BE2C (cell line): Measurements from ENCODE around the gene IFI27L1. TPM values are rescaled to one million over a fixed set of nuclear protein-coding genes. Genes with fewer than 3 reads are reported as not detected.

Experiments
- DNase-seq: peaks from one replicate; pipeline ENCODE4 v3.0.0-alpha.2; 2020
- H3K27me3 ChIP-seq: fragments of 250-450 bp; sonication (Bioruptor Pico); 2 replicates; pipeline ENCODE4 v1.5.1; 2020; ENCODE audit warnings: mild to moderate bottlenecking
- H3K36me3 ChIP-seq: fragments of 250-450 bp; sonication (Bioruptor Pico); 2 replicates; pipeline ENCODE4 v1.5.1; 2020; ENCODE audit warnings: mild to moderate bottlenecking
- H3K4me1 ChIP-seq: fragments of 250-450 bp; sonication (Bioruptor Pico); 2 replicates; pipeline ENCODE4 v1.5.1; 2020
- H3K4me3 ChIP-seq: 2 replicates; pipeline ENCODE4 v1.5.1; 2011; ENCODE audit warnings: low read depth, low read length
- H3K9me3 ChIP-seq: fragments of 250-450 bp; sonication (Bioruptor Pico); 2 replicates; pipeline ENCODE4 v1.5.1; 2020
- polyA plus RNA-seq: library from polyadenylated mRNA; unstranded; fragments of >200 nt; gene quantifications from one replicate; pipeline ENCODE4 v1.2.1, GENCODE V29; 2012; ENCODE audit warnings: low read depth, missing spikeins; ENCODE audit not compliant: insufficient read length, insufficient read depth
- TF ChIP-seq, protein P1 (sequence below): IDR thresholded peaks from 2 replicates; pipeline ENCODE4 v1.5.1; 2012; ENCODE audit warnings: mild to moderate bottlenecking, low read depth, low read length

IFI27L1 gene, protein sequence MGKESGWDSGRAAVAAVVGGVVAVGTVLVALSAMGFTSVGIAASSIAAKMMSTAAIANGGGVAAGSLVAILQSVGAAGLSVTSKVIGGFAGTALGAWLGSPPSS
- 23.1 TPM for polyA plus RNA-seq

DNA sequence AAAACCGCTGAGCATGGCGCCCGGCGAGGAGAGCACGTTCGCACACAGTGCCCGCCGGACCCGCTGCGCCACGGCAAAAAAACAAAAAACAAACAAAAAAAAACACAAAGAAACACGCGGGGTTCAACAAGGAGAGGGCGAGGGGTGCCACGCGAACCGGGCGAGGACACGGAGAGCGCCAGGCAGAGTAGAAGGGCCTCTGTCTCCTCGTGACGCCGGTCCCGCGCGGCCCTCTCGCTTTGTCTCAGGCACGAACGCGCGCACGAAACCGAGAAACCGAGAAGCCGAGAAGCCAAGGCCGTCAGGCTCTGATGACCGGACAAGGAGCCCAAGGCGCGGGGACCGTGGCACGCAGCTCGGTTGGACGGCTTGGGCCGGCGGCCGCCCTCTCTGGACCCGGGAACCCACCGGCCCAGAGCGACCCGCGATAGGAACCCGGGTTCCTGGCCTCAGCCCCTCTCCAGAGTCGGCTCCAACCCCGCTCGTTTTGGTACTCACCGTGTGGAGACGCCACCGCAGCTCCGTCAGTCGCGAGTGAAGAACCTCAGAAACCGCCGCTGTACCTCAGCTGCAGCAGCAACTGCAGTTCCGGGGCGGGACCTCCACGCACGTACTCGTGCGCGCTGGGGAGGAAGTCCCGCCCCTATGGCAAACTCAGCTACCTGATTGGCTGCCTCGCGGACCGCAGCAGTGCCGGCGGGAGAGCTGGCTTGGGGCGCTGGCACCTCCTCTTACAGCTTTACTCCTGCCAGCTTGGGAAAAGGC lies at the start of gene IFI27L1, which contains the start of gene DDX24:
Gene IFI27L1 (plus strand): TSS at position 690 of the 765 bp plus-strand sequence. CDS start 15,628 bp downstream, outside the sequence.
Gene DDX24 (minus strand): TSS at position 582 of the 765 bp plus-strand sequence. CDS start 1,460 bp downstream, outside the sequence.
- TF ChIP-seq, protein P1, sequence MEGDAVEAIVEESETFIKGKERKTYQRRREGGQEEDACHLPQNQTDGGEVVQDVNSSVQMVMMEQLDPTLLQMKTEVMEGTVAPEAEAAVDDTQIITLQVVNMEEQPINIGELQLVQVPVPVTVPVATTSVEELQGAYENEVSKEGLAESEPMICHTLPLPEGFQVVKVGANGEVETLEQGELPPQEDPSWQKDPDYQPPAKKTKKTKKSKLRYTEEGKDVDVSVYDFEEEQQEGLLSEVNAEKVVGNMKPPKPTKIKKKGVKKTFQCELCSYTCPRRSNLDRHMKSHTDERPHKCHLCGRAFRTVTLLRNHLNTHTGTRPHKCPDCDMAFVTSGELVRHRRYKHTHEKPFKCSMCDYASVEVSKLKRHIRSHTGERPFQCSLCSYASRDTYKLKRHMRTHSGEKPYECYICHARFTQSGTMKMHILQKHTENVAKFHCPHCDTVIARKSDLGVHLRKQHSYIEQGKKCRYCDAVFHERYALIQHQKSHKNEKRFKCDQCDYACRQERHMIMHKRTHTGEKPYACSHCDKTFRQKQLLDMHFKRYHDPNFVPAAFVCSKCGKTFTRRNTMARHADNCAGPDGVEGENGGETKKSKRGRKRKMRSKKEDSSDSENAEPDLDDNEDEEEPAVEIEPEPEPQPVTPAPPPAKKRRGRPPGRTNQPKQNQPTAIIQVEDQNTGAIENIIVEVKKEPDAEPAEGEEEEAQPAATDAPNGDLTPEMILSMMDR: no peak
- Histone ChIP-seq H3K4me1 (peaks cover 6% of the 10 kb centered on the region; the same call in 1 of the 2 replicates), H3K36me3 (peaks cover 35% of the 10 kb centered on the region), H3K27me3 (no peaks in the 10 kb centered on the region), H3K4me3 (peak within 1 kb of the TSS; percentile 99), H3K9me3 (no peaks in the 10 kb centered on the region)
- peak; percentile 96 for DNase-seq

DNA sequence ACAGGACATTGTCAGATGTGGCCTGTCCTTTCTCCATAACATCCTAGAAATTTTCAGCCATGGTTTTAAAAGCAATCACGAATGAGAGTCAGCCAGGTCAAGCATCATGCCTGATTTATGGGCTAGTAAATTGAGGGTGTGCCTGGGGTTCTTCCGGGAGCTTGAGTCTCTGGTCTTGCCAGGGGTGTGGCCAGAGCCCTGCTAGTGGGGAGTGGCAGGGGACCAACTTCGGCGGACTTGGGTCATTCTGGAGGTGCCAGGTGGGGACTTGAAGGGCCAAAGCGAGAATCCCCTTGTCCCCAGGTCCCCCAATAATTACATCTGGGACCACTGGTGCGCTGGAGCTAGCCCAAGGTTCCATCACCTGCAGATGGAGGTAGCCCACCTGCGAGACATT lies 49.2 kb upstream of the IFI27L1 start:
- H3K27me3 ChIP-seq: no peaks in the 10 kb centered on the region
- no peak for DNase-seq
- no peaks in the 10 kb centered on the region for H3K36me3 ChIP-seq
- H3K4me3 ChIP-seq: no peak overlapping the region
- H3K4me1 ChIP-seq: peaks cover 2% of the 10 kb centered on the region
- TF ChIP-seq, protein P1: no peak
- H3K9me3 ChIP-seq: no peaks in the 10 kb centered on the region

DNA sequence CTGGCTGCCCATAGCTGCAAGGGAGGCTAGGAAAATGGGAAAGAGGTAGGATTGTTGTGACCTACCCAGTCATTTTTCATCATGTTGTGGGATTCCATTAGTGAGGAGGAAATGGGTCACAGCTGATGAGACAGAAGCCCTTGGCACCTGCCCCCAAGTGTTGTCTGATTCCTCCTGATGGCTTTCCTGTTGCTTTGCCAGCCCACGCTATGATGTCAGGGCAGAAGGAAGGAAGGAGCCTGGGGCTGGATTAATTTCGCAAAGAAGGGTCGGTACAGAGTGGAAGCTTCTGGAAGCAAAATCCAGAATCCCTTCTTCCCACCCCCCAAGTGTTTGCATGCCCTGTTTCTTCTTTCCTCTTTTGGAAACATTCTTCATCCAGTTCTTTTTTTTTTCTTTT lies 46.2 kb upstream of the IFI27L1 start:
- H3K27me3 ChIP-seq: no peaks in the 10 kb centered on the region
- H3K4me1 ChIP-seq: peaks cover 2% of the 10 kb centered on the region
- H3K4me3 ChIP-seq: no peak overlapping the region
- no peaks in the 10 kb centered on the region for H3K9me3 ChIP-seq
- TF ChIP-seq, protein P1: no peak
- DNase-seq: no peak
- no peaks in the 10 kb centered on the region for H3K36me3 ChIP-seq

DNA sequence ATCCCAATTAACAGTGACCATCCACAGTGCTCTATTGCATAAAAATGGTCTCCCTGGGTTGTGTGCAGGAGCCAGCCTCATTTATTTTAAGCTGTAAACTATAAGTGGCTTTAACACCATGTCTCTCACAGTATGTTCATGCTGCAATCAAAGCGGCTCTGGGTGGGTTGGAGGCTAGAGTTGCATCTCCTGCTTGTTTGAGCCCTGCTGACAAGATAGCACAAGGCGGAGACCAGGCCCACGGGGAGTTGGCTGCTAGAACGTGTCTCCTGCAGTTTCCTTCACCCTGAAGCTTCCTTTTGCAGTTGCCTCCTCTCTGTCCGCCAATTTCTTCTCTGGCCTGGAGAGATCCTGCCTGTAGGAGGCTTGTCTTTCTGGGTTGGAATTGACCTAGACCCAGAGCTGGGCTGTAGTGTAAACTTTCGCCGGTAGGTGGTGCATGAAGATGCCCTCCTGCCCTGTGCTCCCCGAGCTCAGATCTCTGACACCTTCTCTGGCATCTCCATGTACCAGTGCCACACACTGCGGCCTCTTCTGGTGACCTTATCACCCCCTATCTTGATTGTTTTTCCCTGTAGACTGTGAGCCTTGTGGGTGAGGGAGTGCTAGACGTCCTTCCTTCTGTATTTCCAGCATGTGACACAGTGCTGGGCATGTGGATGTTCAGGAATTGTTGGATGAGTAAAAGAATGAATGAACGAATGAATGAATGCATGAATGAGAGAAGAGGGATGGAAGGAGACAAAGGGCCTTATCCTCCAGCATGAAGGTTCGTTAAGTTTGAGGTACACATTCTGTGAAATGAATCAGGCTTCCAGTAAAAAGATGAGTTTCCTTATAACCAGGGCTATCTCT lies 44.6 kb upstream of the IFI27L1 start:
- no peak overlapping the region for H3K4me3 ChIP-seq
- peak; percentile 79 for DNase-seq
- TF ChIP-seq, protein P1: peak; percentile 91

DNA sequence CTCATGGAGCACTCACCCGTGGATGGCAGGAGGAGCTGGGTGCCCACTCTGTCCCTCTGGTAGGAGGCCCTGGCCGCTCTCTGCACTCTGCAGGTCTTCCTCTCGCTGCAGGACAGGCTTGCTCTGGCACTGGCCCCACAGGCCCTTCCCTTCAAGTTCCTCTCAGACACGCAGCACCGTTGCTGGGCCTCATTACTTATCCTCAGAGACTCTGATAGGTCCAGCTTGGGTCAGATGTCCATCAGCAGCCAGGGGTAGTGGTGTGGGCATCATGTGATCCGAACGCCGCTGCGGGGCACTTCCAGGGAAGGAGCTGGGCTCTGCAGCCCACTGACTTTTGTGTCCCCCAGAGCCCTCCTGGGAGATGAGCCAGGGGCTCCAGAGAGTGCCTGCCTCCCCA lies 43.2 kb upstream of the IFI27L1 start:
- Histone ChIP-seq H3K9me3 (no peaks in the 10 kb centered on the region), H3K4me1 (peaks cover 2% of the 10 kb centered on the region), H3K27me3 (no peaks in the 10 kb centered on the region), H3K4me3 (no peak overlapping the region), H3K36me3 (no peaks in the 10 kb centered on the region)
- no peak for DNase-seq
- TF ChIP-seq, protein P1: no peak

More for the DNA sequence above, 44.6 kb upstream of the IFI27L1 start:
- no peaks in the 10 kb centered on the region for H3K36me3 ChIP-seq
- H3K4me1 ChIP-seq: peaks cover 2% of the 10 kb centered on the region
- no peaks in the 10 kb centered on the region for H3K27me3 ChIP-seq
- no peaks in the 10 kb centered on the region for H3K9me3 ChIP-seq
